Cardiac muscle cell (in vitro differentiated cells and primary cell): ENCODE results near the gene RNF44. TPM values are rescaled to one million over a fixed set of nuclear protein-coding genes. Genes with fewer than 3 reads are reported as not detected.

Source experiments
- DNase-seq, 2 donors: peaks; one replicate each; pipeline versions ENCODE4 v3.0.0 to v3.0.0-alpha.2; 2010 to 2017; ENCODE audit warnings: low read depth in 1 of 2, low spot score in 1 of 2
- H3K27ac ChIP-seq: fragments of 200-600 bp; sonication (generic); 2 replicates; pipeline ENCODE4 v1.5.1; 2016
- H3K27me3 ChIP-seq: fragments of 200-600 bp; sonication (generic); 2 replicates; pipeline ENCODE4 v1.6.0; 2016; ENCODE audit warnings: control low read depth
- H3K36me3 ChIP-seq: fragments of 200-600 bp; sonication (generic); 2 replicates; pipeline ENCODE4 v1.5.1; 2016; ENCODE audit warnings: control low read depth
- H3K4me1 ChIP-seq: fragments of 200-600 bp; sonication (generic); 2 replicates; pipeline ENCODE4 v1.8.1; 2017; ENCODE audit warnings: low read depth, mild to moderate bottlenecking, mixed run types
- H3K4me3 ChIP-seq: fragments of 200-600 bp; sonication (generic); 2 replicates; pipeline ENCODE4 v1.5.1; 2016; ENCODE audit warnings: mild to moderate bottlenecking
- H3K9me3 ChIP-seq: fragments of 200-600 bp; sonication (generic); 2 replicates; pipeline ENCODE4 v1.5.1; 2017; ENCODE audit warnings: low read depth, mild to moderate bottlenecking, control low read depth
- polyA plus RNA-seq: library from polyadenylated mRNA; unstranded; fragments of >200 nt; fragmentation: Nextera tagmentation; extraction: Ambion mirVana; gene quantifications from 2 replicates; pipeline ENCODE4 v1.2.1, GENCODE V29; 2016
- total RNA-seq: library from RNA; depleted of rRNA; stranded (reverse); fragments of >200 nt; gene quantifications from 2 replicates; pipeline ENCODE4 v1.2.3, GENCODE V29; 2016
- TF ChIP-seq, protein P1 (sequence below): IDR thresholded peaks from 2 replicates; pipeline ENCODE4 v1.5.1; 2012; ENCODE audit warnings: low read depth, mild to moderate bottlenecking, low read length

The RNF44 gene
- total and polyA plus RNA-seq, 2 experiments from 2014 or later = 16.1 to 77.6 TPM

DNA sequence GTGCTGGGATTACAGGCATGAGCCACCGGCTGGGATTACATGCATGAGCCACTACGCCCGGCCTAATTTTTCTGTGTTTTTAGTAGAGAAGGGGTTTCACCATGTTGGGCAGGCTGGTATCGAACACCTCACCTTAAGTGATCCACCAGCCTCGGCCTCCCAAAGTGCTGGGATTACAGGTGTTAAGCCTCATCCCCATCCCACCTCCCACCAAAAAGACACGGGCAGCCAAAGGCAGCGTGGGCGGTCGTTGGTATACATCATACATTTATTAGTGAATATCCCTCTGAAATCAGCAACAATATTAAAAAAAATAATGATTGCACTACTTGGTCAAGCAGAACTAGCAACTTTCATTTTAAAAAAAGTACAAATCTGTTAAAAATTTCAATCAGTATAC, 10.7 kb downstream of the RNF44 start:
- Histone ChIP-seq H3K4me3 (no peak overlapping the region), H3K9me3 (no peaks in the 10 kb centered on the region)

DNA sequence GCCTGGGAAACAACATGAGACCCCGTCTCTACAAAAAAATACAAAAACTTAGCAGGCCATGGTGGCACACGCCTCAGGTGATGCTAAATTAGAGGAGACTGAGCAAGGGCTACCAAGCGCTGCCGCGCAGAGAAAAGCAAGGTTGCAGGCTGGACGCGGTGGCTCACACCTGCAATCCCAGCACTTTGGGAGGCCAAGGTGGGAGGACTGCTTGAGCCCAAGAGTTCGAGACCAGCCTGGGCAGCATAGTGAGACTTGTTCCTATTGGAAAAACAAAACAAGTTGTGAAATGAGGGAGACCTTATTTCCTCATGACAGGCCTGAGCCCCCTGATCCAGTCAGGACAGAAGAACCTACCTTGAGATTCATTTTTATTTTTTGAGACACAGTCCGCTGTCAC, 11.5 kb downstream of the RNF44 start:
- Histone ChIP-seq H3K4me1 (no peaks in the 10 kb centered on the region), H3K27ac (no peak overlapping the region), H3K36me3 (peaks cover 19% of the 10 kb centered on the region), H3K4me3 (no peak overlapping the region), H3K27me3 (no peaks in the 10 kb centered on the region), H3K9me3 (no peaks in the 10 kb centered on the region)
- TF ChIP-seq, protein P1, sequence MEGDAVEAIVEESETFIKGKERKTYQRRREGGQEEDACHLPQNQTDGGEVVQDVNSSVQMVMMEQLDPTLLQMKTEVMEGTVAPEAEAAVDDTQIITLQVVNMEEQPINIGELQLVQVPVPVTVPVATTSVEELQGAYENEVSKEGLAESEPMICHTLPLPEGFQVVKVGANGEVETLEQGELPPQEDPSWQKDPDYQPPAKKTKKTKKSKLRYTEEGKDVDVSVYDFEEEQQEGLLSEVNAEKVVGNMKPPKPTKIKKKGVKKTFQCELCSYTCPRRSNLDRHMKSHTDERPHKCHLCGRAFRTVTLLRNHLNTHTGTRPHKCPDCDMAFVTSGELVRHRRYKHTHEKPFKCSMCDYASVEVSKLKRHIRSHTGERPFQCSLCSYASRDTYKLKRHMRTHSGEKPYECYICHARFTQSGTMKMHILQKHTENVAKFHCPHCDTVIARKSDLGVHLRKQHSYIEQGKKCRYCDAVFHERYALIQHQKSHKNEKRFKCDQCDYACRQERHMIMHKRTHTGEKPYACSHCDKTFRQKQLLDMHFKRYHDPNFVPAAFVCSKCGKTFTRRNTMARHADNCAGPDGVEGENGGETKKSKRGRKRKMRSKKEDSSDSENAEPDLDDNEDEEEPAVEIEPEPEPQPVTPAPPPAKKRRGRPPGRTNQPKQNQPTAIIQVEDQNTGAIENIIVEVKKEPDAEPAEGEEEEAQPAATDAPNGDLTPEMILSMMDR = no peak
- DNase-seq = no peak

More for the DNA sequence above, 10.7 kb downstream of the RNF44 start:
- Histone ChIP-seq H3K36me3 (peaks cover 23% of the 10 kb centered on the region), H3K4me1 (no peaks in the 10 kb centered on the region), H3K27me3 (no peaks in the 10 kb centered on the region), H3K27ac (no peak overlapping the region)
- TF ChIP-seq, protein P1 = no peak
- DNase-seq = no peak

DNA sequence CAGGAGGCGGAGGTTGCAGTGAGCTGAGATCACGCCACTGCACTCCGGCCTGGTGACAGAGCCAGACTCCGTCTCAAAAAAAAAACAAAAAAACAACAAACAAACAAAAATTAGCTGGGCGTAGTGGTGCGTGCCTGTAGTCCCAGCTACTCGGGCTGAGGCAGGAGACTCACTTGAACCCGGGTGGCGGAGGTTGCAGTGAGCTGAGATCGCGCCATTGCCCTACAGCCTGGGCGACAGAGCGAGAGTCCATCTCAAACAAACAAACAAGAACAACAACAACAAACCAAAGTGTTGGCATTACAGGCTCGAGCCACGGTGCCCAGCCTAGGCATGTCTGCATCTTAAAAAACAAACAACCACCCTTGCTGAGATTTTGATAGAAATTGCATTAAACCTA, 12.2 kb downstream of the RNF44 start:
- no peak for DNase-seq
- TF ChIP-seq, protein P1 = no peak
- peaks cover 15% of the 10 kb centered on the region for H3K36me3 ChIP-seq
- H3K27me3 ChIP-seq = no peaks in the 10 kb centered on the region
- no peak overlapping the region for H3K27ac ChIP-seq
- H3K4me3 ChIP-seq = no peak overlapping the region
- H3K4me1 ChIP-seq = no peaks in the 10 kb centered on the region
- no peaks in the 10 kb centered on the region for H3K9me3 ChIP-seq

DNA sequence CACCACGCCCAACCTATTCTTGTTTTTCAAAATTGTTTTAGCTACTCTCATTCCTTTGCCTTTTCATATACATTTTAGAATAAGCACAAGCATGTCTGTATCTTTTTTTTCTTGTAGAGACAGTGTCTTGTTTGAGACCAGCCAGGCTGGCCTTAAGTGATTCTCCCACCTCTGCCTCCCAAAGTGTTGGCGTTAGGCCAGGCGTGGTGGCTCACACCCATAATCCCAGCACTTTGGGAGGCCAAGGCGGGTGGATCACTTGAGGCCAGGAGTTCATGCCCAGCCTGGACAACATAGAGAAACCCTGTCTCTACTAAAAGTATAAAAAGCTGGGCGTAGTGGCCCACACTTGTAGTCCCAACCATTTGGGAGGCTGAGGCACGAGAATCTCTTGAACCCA, 13.1 kb downstream of the RNF44 start:
- TF ChIP-seq, protein P1 = no peak
- Histone ChIP-seq H3K4me1 (no peaks in the 10 kb centered on the region), H3K4me3 (no peak overlapping the region), H3K36me3 (peaks cover 7% of the 10 kb centered on the region), H3K27me3 (no peaks in the 10 kb centered on the region), H3K9me3 (no peaks in the 10 kb centered on the region), H3K27ac (no peak overlapping the region)
- no peak for DNase-seq

DNA sequence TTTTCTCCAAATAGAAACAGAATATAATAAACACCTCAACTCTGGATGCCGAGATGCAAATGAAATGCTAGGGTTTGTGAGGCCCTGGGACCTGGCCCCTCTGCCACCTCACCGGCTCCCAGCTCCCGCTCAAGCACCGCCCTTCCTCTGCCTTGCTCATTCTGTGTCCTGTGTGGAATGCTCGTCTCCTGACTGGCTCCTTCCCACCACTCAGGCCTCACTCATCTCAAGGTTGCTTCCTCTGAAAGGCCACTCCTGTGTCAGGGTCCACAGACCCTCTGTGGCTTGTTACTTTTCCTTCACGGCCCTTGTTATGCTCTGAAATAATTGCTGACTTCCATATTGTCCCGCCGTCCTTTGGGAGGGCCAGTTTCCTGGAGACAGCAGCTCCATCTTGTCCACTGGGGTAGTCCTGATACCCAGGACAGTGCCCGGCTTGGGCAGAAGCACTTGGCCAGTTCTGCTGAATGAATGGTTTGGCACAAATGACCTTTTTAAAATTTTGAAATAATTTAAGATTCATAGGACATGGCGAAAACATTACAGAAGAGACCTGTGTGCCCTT, 15.4 kb downstream of the RNF44 start:
- no peak for DNase-seq
- Histone ChIP-seq H3K27me3 (no peaks in the 10 kb centered on the region), H3K36me3 (no peaks in the 10 kb centered on the region), H3K4me3 (no peak overlapping the region), H3K4me1 (no peaks in the 10 kb centered on the region), H3K9me3 (no peaks in the 10 kb centered on the region), H3K27ac (no peak overlapping the region)
- TF ChIP-seq, protein P1 = no peak
